H9 (cell line): ENCODE data around the gene DDTL. TPM values are rescaled to one million over a fixed set of nuclear protein-coding genes. Genes with fewer than 3 reads are reported as not detected.

Experiments used
- DNase-seq: peaks from one replicate; pipeline ENCODE4 v3.0.0-alpha.2; 2017
- H2AFZ ChIP-seq: one replicate; pipeline ENCODE4 v1.6.1; 2013; ENCODE audit warnings: mild to moderate bottlenecking, low read length, control low read depth, moderate library complexity
- H2AK5ac ChIP-seq: 2 replicates; pipeline ENCODE4 v1.6.1; 2013; ENCODE audit warnings: low read length, control low read depth, mixed read lengths; ENCODE audit not compliant: insufficient read length
- H2BK120ac ChIP-seq: one replicate; pipeline ENCODE4 v1.6.1; 2013; ENCODE audit warnings: low read depth, mild to moderate bottlenecking, low read length, control low read depth, inconsistent platforms; ENCODE audit not compliant: poor library complexity, severe bottlenecking
- H2BK12ac ChIP-seq: 2 replicates; pipeline ENCODE4 v1.6.1; 2013; ENCODE audit warnings: low read length, control low read depth, mixed read lengths, low read depth; ENCODE audit not compliant: insufficient read length
- H2BK15ac ChIP-seq: 2 replicates; pipeline ENCODE4 v1.6.1; 2013; ENCODE audit warnings: low read depth, low read length, control low read depth
- H2BK20ac ChIP-seq: one replicate; pipeline ENCODE4 v1.6.1; 2013; ENCODE audit warnings: low read depth, mild to moderate bottlenecking, low read length, control low read depth, inconsistent platforms; ENCODE audit not compliant: poor library complexity, severe bottlenecking
- H2BK5ac ChIP-seq: 2 replicates; pipeline ENCODE4 v1.6.1; 2013; ENCODE audit warnings: low read length, control low read depth, mixed read lengths; ENCODE audit not compliant: insufficient read length
- H3K14ac ChIP-seq: 2 replicates; pipeline ENCODE4 v1.6.1; 2013; ENCODE audit warnings: low read length, control low read depth; ENCODE audit not compliant: insufficient read depth
- H3K18ac ChIP-seq: 2 replicates; pipeline ENCODE4 v1.6.1; 2013; ENCODE audit warnings: low read depth, mild to moderate bottlenecking, mixed read lengths, low read length, control low read depth; ENCODE audit not compliant: insufficient read length
- H3K23ac ChIP-seq: 2 replicates; pipeline ENCODE4 v1.6.1; 2013; ENCODE audit warnings: low read length, control low read depth, mixed read lengths, low read depth; ENCODE audit not compliant: insufficient read length
- H3K23me2 ChIP-seq: 2 replicates; pipeline ENCODE4 v1.6.1; 2013; ENCODE audit warnings: low read depth, mild to moderate bottlenecking, mixed read lengths, low read length, control low read depth; ENCODE audit not compliant: insufficient read length, poor library complexity, severe bottlenecking
- H3K27ac ChIP-seq: 2 replicates; pipeline ENCODE4 v1.5.1; 2013; ENCODE audit warnings: low read length, control low read depth, mixed read lengths, low read depth; ENCODE audit not compliant: insufficient read length
- H3K27me3 ChIP-seq: 2 replicates; pipeline ENCODE4 v1.6.1; 2013; ENCODE audit warnings: low read length, control low read depth, inconsistent platforms; ENCODE audit not compliant: insufficient read depth
- H3K4ac ChIP-seq: 2 replicates; pipeline ENCODE4 v1.6.1; 2013; ENCODE audit warnings: low read depth, mild to moderate bottlenecking, control low read depth, inconsistent platforms, low read length, moderate library complexity
- H3K4me1 ChIP-seq: 2 replicates; pipeline ENCODE4 v1.6.1; 2013; ENCODE audit warnings: low read length, control low read depth, inconsistent platforms; ENCODE audit not compliant: insufficient read depth
- H3K4me2 ChIP-seq: 2 replicates; pipeline ENCODE4 v1.6.1; 2013; ENCODE audit warnings: low read length, control low read depth, mixed read lengths; ENCODE audit not compliant: insufficient read length, insufficient read depth
- H3K56ac ChIP-seq: 2 replicates; pipeline ENCODE4 v1.6.1; 2013; ENCODE audit warnings: low read depth, mild to moderate bottlenecking, mixed read lengths, low read length, control low read depth; ENCODE audit not compliant: insufficient read length
- H3K79me1 ChIP-seq: 2 replicates; pipeline ENCODE4 v1.6.1; 2013; ENCODE audit warnings: low read depth, mild to moderate bottlenecking, moderate library complexity, low read length, control low read depth, inconsistent platforms; ENCODE audit not compliant: insufficient read depth, poor library complexity, severe bottlenecking
- H3K79me2 ChIP-seq: 2 replicates; pipeline ENCODE4 v1.6.1; 2013; ENCODE audit warnings: low read length, control low read depth, inconsistent platforms; ENCODE audit not compliant: insufficient read depth
- H3K9ac ChIP-seq: 2 replicates; pipeline ENCODE4 v1.6.1; 2013; ENCODE audit warnings: low read length, control low read depth, mixed read lengths; ENCODE audit not compliant: insufficient read length; ENCODE audit errors: extremely low read depth
- H3K9me3 ChIP-seq: one replicate; pipeline ENCODE4 v1.6.1; 2013; ENCODE audit warnings: low read depth, low read length, inconsistent platforms; ENCODE audit not compliant: control insufficient read depth
- H3T11ph ChIP-seq: one replicate; pipeline ENCODE4 v1.6.1; 2013; ENCODE audit warnings: mild to moderate bottlenecking, low read length, control low read depth, inconsistent platforms
- H4K20me1 ChIP-seq: one replicate; pipeline ENCODE4 v1.6.1; 2013; ENCODE audit not compliant: control insufficient read depth, insufficient read length, insufficient read depth
- H4K5ac ChIP-seq: 2 replicates; pipeline ENCODE4 v1.6.1; 2013; ENCODE audit warnings: low read depth, mild to moderate bottlenecking, mixed read lengths, low read length, control low read depth; ENCODE audit not compliant: insufficient read length
- H4K8ac ChIP-seq: replicated peaks from 2 replicates; pipeline ENCODE4 v1.6.1; 2013; ENCODE audit warnings: low read length, control low read depth, mixed read lengths, low read depth; ENCODE audit not compliant: insufficient read length
- H4K91ac ChIP-seq: 2 replicates; pipeline ENCODE4 v1.6.1; 2013; ENCODE audit warnings: low read depth, mild to moderate bottlenecking, moderate library complexity, mixed read lengths, low read length, control low read depth; ENCODE audit not compliant: insufficient read length
- H3K27ac Mint-ChIP-seq, 3 experiments: 2 replicates in 2 of 3; 3 replicates in 1 of 3; pipeline ENCODE4 v1.8.0; 2020 to 2021; ENCODE audit warnings: mixed read lengths in 3 of 3, mild to moderate bottlenecking in 1 of 3, moderate library complexity in 1 of 3
- H3K27me3 Mint-ChIP-seq: 2 replicates; pipeline ENCODE4 v1.8.0; 2021; ENCODE audit warnings: low read depth, mild to moderate bottlenecking, moderate library complexity, mixed read lengths
- H3K36me3 Mint-ChIP-seq, 3 experiments: 2 replicates in 2 of 3; 3 replicates in 1 of 3; pipeline ENCODE4 v1.8.0; 2020 to 2021; ENCODE audit warnings: low read depth in 3 of 3, mixed read lengths in 3 of 3; ENCODE audit not compliant: insufficient read depth in 1 of 3
- H3K4me1 Mint-ChIP-seq, 2 experiments: 2 replicates each; pipeline ENCODE4 v1.8.0; 2020; ENCODE audit warnings: mixed read lengths in 2 of 2
- H3K4me3 Mint-ChIP-seq, 2 experiments: 2 replicates in 1 of 2; 3 replicates in 1 of 2; pipeline ENCODE4 v1.8.0; 2020 to 2021; ENCODE audit warnings: mild to moderate bottlenecking in 2 of 2, mixed read lengths in 2 of 2, moderate library complexity in 1 of 2
- H3K9me3 Mint-ChIP-seq, 2 experiments: 2 replicates in 1 of 2; 3 replicates in 1 of 2; pipeline ENCODE4 v1.8.0; 2020; ENCODE audit warnings: mild to moderate bottlenecking in 2 of 2, mixed read lengths in 2 of 2, moderate library complexity in 1 of 2
- WGBS: extraction: QIAGEN DNeasy Blood & Tissue Kit; methylation state at CpG from one replicate; pipeline ENCODE4 v1.1.7; 2013; ENCODE audit warnings: missing lambda C conversion rate, low lambda C conversion rate, mixed read lengths; ENCODE audit not compliant: insufficient read length; ENCODE audit errors: extremely low coverage; 5-methylcytosine and 5-hydroxymethylcytosine counted together
- total RNA-seq: library from RNA; stranded (reverse); gene quantifications from 2 replicates; pipeline ENCODE4 v1.2.1, GENCODE V29; 2021
- TF ChIP-seq, protein P1 (sequence below): fragments of 200-600 bp; sonication (generic); conservative IDR thresholded peaks from 3 replicates; pipeline ENCODE4 v1.8.0; 2021; ENCODE audit warnings: antibody characterized with exemption, mild to moderate bottlenecking

DDTL gene
- total RNA-seq, 1 experiment from 2014 or later, result not detected

DNA sequence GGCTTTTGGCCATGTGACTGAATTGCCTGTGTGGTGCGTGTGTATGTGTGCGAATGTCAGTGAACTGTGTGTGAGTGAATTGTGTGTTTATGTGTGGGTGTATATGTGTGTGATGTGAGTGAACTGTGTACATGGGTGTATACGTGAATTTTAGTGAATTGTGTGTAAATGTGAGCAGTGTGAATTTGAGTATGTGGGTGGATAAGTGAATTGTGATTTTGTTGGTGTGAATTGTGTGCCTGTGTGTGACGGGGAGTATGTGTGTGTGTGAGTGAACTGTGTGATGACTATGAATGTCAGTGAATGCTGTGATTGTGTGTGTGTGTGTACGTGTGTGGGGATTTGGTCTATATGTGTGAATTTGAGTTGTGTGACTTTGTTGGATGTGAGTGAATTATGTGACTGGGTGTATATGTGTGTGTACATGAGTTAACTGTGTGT lies 3.5 kb downstream of the DDTL start:
- H3K79me1 ChIP-seq, result no peaks in the 10 kb centered on the region
- H3K27me3 ChIP-seq, result no peaks in the 10 kb centered on the region
- H2AFZ ChIP-seq, result no peak overlapping the region
- no peak overlapping the region for H3K27ac Mint-ChIP-seq
- H3K56ac ChIP-seq, result no peak overlapping the region
- no peak overlapping the region for H2BK15ac ChIP-seq
- H4K5ac ChIP-seq, result no peak overlapping the region
- H3T11ph ChIP-seq, result no peak overlapping the region
- H3K79me2 ChIP-seq, result no peaks in the 10 kb centered on the region
- H3K4me2 ChIP-seq, result no peak overlapping the region
- no peak overlapping the region for H2BK12ac ChIP-seq
- H3K36me3 Mint-ChIP-seq, result peaks cover 30 to 33% (median 31%) of the 10 kb centered on the region in 3 experiments
- H2AK5ac ChIP-seq, result no peak overlapping the region
- no peaks in the 10 kb centered on the region for H3K9me3 ChIP-seq
- no peaks in the 10 kb centered on the region for H3K23me2 ChIP-seq
- TF ChIP-seq, protein P1, sequence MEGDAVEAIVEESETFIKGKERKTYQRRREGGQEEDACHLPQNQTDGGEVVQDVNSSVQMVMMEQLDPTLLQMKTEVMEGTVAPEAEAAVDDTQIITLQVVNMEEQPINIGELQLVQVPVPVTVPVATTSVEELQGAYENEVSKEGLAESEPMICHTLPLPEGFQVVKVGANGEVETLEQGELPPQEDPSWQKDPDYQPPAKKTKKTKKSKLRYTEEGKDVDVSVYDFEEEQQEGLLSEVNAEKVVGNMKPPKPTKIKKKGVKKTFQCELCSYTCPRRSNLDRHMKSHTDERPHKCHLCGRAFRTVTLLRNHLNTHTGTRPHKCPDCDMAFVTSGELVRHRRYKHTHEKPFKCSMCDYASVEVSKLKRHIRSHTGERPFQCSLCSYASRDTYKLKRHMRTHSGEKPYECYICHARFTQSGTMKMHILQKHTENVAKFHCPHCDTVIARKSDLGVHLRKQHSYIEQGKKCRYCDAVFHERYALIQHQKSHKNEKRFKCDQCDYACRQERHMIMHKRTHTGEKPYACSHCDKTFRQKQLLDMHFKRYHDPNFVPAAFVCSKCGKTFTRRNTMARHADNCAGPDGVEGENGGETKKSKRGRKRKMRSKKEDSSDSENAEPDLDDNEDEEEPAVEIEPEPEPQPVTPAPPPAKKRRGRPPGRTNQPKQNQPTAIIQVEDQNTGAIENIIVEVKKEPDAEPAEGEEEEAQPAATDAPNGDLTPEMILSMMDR, result no peak
- no peak overlapping the region for H3K4ac ChIP-seq
- H2BK5ac ChIP-seq, result no peak overlapping the region
- no peaks in the 10 kb centered on the region for H3K4me1 ChIP-seq
- no peak overlapping the region for H3K27ac ChIP-seq
- H3K4me3 Mint-ChIP-seq, result peak overlapping the region in 1 of 2 experiments; percentile 3; a peak in 2 of 5 replicates
- H3K18ac ChIP-seq, result no peak overlapping the region
- H4K20me1 ChIP-seq, result peaks cover 3% of the 10 kb centered on the region
- peaks cover 0 to 5% of the 10 kb centered on the region in 2 experiments; a peak in 2 of 5 replicates for H3K9me3 Mint-ChIP-seq
- no peak for DNase-seq
- H2BK20ac ChIP-seq, result no peak overlapping the region
- H3K4me1 Mint-ChIP-seq, result no peaks in the 10 kb centered on the region
- WGBS, result 100% methylated on average over 5 of the region's 5 CpGs
- no peak overlapping the region for H4K91ac ChIP-seq
- no peak overlapping the region for H4K8ac ChIP-seq
- no peak overlapping the region for H3K23ac ChIP-seq
- H3K27me3 Mint-ChIP-seq, result no peaks in the 10 kb centered on the region
- no peak overlapping the region for H3K9ac ChIP-seq
- no peak overlapping the region for H2BK120ac ChIP-seq
- H3K14ac ChIP-seq, result no peak overlapping the region
